DOHH2 (cell line): Measurements from ENCODE around the gene MLKL.

Source experiments
- EZH2phosphoT487 ChIP-seq: fragments of 200-600 bp; sonication (generic); IDR thresholded peaks from 2 replicates; pipeline ENCODE4 v1.6.1; 2017; ENCODE audit warnings: borderline replicate concordance, mild to moderate bottlenecking, antibody characterized with exemption, low read length, moderate library complexity, mixed read lengths
- TF ChIP-seq, protein P1 (sequence below): fragments of 200-600 bp; sonication (generic); IDR thresholded peaks from one replicate; pipeline ENCODE4 v1.5.1; 2014; ENCODE audit warnings: antibody characterized with exemption, mild to moderate bottlenecking, low read depth, low read length; ENCODE audit not compliant: poor library complexity, severe bottlenecking

DNA sequence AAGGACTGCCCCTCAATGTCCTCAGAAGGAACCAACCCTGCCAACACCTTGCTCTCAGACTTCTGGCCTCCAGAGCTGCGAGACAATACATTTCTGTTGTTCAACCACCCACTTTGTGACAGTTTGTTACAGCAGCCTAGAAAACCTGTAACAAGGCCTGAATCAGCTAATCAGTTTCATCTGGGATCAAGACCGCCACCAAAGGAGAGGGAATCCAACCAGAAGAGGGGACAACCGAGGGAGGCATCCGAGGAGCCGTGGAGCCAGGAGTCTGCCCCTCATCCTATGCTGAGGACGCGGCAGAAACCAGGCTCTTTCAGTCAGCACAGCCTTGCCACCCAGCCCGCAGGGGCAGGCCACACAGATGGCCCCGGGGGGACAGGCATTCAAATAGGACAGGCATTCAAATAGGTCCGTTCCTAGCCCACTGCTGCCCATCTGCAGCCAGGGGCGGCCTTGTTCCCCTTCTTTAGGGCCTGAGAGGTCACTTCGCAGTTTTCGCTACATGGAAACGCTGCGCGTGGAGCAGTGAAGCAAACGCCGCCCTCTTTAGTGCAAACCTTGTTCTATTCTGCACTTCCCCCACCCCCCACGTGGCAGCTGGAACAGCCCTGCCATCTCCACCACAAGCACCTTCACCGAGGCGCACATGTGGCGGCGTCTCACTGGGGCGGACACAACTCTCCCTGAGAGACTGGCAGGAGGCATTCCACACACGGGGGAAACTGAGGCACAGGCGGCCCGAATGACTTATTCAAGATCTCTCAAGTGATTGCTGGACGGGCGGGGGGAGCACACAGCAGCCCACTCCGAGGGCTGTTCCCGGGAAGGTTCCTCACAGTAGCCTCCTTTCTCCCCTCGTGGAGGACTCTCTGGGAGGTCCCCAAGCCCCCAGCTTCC is 47.3 kb upstream of the MLKL start:
- TF ChIP-seq, protein P1, sequence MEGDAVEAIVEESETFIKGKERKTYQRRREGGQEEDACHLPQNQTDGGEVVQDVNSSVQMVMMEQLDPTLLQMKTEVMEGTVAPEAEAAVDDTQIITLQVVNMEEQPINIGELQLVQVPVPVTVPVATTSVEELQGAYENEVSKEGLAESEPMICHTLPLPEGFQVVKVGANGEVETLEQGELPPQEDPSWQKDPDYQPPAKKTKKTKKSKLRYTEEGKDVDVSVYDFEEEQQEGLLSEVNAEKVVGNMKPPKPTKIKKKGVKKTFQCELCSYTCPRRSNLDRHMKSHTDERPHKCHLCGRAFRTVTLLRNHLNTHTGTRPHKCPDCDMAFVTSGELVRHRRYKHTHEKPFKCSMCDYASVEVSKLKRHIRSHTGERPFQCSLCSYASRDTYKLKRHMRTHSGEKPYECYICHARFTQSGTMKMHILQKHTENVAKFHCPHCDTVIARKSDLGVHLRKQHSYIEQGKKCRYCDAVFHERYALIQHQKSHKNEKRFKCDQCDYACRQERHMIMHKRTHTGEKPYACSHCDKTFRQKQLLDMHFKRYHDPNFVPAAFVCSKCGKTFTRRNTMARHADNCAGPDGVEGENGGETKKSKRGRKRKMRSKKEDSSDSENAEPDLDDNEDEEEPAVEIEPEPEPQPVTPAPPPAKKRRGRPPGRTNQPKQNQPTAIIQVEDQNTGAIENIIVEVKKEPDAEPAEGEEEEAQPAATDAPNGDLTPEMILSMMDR, result no peak
- no peak for TF ChIP-seq EZH2phosphoT487
